Large intestine (tissue), 3 donors: ENCODE measurements around the gene RNF41. TPM values are rescaled to one million over a fixed set of nuclear protein-coding genes. Genes with fewer than 3 reads are reported as not detected.

Source experiments
- DNase-seq, 2 donors: peaks; one replicate each; pipeline versions ENCODE4 v3.0.0 to v3.0.0-alpha.2; 2013
- H3K27ac ChIP-seq: one replicate; pipeline ENCODE4 v1.5.1; 2013; ENCODE audit warnings: low read length
- H3K27me3 ChIP-seq: 2 replicates; pipeline ENCODE4 v1.6.1; 2013; ENCODE audit warnings: low read length; ENCODE audit not compliant: control insufficient read depth, insufficient read depth
- H3K36me3 ChIP-seq: 2 replicates; pipeline ENCODE4 v1.6.1; 2013; ENCODE audit warnings: low read length; ENCODE audit not compliant: control insufficient read depth, insufficient read depth
- H3K4me1 ChIP-seq: one replicate; pipeline ENCODE4 v1.6.1; 2013; ENCODE audit warnings: low read length; ENCODE audit not compliant: control insufficient read depth, insufficient read depth
- H3K4me3 ChIP-seq: one replicate; pipeline ENCODE4 v1.5.1; 2013; ENCODE audit warnings: low read length
- H3K9me3 ChIP-seq: one replicate; pipeline ENCODE4 v1.6.1; 2013; ENCODE audit warnings: mild to moderate bottlenecking, low read depth, low read length, moderate library complexity; ENCODE audit not compliant: control insufficient read depth
- WGBS: methylation state at CpG from one replicate; pipeline ENCODE4 v1.1.5; 2013; ENCODE audit warnings: low lambda C conversion rate; ENCODE audit not compliant: insufficient coverage; 5-methylcytosine and 5-hydroxymethylcytosine counted together
- polyA plus RNA-seq: library from polyadenylated mRNA; unstranded; fragments of 120-200 nt; gene quantifications from one replicate; pipeline ENCODE4 v1.2.1, GENCODE V29; 2013

Gene RNF41
- polyA plus RNA-seq, 1 donor = 32.2 TPM

DNA sequence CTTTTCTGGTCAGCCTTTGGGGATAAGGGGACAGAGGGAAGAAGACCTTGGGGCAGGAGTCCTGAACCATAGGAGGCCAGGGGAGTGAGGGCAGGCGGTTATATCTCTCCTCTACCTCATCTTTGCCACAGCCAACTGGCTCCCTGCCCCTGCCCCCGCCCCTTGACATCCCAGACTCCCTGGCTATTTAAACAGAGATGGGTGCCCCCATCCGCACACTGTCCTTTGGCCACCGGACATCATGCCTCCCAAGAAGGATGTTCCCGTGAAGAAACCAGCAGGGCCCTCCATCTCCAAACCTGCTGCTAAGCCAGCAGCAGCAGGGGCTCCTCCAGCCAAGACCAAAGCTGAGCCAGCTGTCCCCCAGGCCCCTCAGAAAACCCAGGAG lies 68.0 kb downstream of the RNF41 start:
- Histone ChIP-seq H3K9me3 (no peaks in the 10 kb centered on the region), H3K36me3 (peaks cover 2% of the 10 kb centered on the region), H3K4me3 (no peak overlapping the region), H3K27me3 (no peaks in the 10 kb centered on the region), H3K27ac (peak overlapping the region; percentile 94), H3K4me1 (peaks cover 22% of the 10 kb centered on the region)
- no CpG with 5 or more reads among the region's 5 CpGs for WGBS
- DNase-seq = no peak

- Histone ChIP-seq H3K9me3 (no peaks in the 10 kb centered on the region), H3K27ac (peak overlapping the region; percentile 94), H3K4me1 (peaks cover 22% of the 10 kb centered on the region), H3K27me3 (no peaks in the 10 kb centered on the region), H3K4me3 (peak overlapping the region; percentile 71), H3K36me3 (peaks cover 2% of the 10 kb centered on the region)
- no CpG with 5 or more reads among the region's 8 CpGs for whole genome bisulfite sequencing
- peak in 1 of 2 donors; percentile 58 for DNase-seq
Observed at GRCh38 chr12:56152756-56153677, 68.7 kb downstream of the RNF41 start.

Other genes with a start within 250 kb of the RNF41 start
- 112 TPM for gene RAB5B, start 247.8 kb downstream of the RNF41 start, polyA plus RNA-seq
- 44.1 TPM for gene SUOX, start 224.6 kb downstream of the RNF41 start, polyA plus RNA-seq
- 13.5 TPM for gene IKZF4, start 200.9 kb downstream of the RNF41 start, polyA plus RNA-seq
- 232 TPM for gene RPS26, start 180.0 kb downstream of the RNF41 start, polyA plus RNA-seq
- 326 TPM for gene ERBB3, start 141.8 kb downstream of the RNF41 start, polyA plus RNA-seq
- gene PA2G4, start 117.4 kb downstream of the RNF41 start, polyA plus RNA-seq = 131 TPM
- gene RPL41, start 105.3 kb downstream of the RNF41 start, polyA plus RNA-seq = 5,871 TPM
- gene ZC3H10, start 103.7 kb downstream of the RNF41 start, polyA plus RNA-seq = 4.5 TPM
- gene ESYT1, start 93.7 kb downstream of the RNF41 start, polyA plus RNA-seq = 42.7 TPM
- 59.5 TPM for gene MYL6B, start 69.3 kb downstream of the RNF41 start, polyA plus RNA-seq
- 1,754 TPM for gene MYL6, start 63.6 kb downstream of the RNF41 start, polyA plus RNA-seq
- 70.7 TPM for gene SMARCC2, start 32.4 kb downstream of the RNF41 start, polyA plus RNA-seq
- gene NABP2, start 2.4 kb upstream of the RNF41 start, polyA plus RNA-seq = 29.1 TPM
- gene SLC39A5, start 8.1 kb upstream of the RNF41 start, polyA plus RNA-seq = 524 TPM
- gene ANKRD52, start 36.5 kb upstream of the RNF41 start, polyA plus RNA-seq = 25.1 TPM
- 12.1 TPM for gene COQ10A, start 45.0 kb upstream of the RNF41 start, polyA plus RNA-seq
- gene CS, start 78.4 kb upstream of the RNF41 start, polyA plus RNA-seq = 143 TPM
- 179 TPM for gene CNPY2, start 94.1 kb upstream of the RNF41 start, polyA plus RNA-seq
- 85.5 TPM for gene PAN2, start 112.1 kb upstream of the RNF41 start, polyA plus RNA-seq
- 0.75 TPM for gene IL23A, start 117.0 kb upstream of the RNF41 start, polyA plus RNA-seq
- 124 TPM for gene STAT2, start 138.2 kb upstream of the RNF41 start, polyA plus RNA-seq
- 0.06 TPM for gene APOF, start 140.9 kb upstream of the RNF41 start, polyA plus RNA-seq
- gene TIMELESS, start 227.5 kb upstream of the RNF41 start, polyA plus RNA-seq = 21.4 TPM
- gene MIP, start 232.7 kb upstream of the RNF41 start, polyA plus RNA-seq = 0.24 TPM
- gene SPRYD4, start 246.7 kb upstream of the RNF41 start, polyA plus RNA-seq = 4.7 TPM